GM23248 (cell line): ENCODE data around the gene FNDC7.

Source experiments
- EZH2 ChIP-seq: fragments of 200-600 bp; sonication (generic); IDR thresholded peaks from 2 replicates; pipeline ENCODE4 v1.6.1; 2018; ENCODE audit warnings: antibody characterized with exemption, mild to moderate bottlenecking; ENCODE audit not compliant: insufficient read depth, poor library complexity, severe bottlenecking
- EZH2phosphoT487 ChIP-seq: fragments of 200-600 bp; sonication (generic); IDR thresholded peaks from 2 replicates; pipeline ENCODE4 v1.6.1; 2018; ENCODE audit warnings: antibody characterized with exemption, moderate library complexity, mild to moderate bottlenecking, low read depth; ENCODE audit not compliant: insufficient read depth

DNA sequence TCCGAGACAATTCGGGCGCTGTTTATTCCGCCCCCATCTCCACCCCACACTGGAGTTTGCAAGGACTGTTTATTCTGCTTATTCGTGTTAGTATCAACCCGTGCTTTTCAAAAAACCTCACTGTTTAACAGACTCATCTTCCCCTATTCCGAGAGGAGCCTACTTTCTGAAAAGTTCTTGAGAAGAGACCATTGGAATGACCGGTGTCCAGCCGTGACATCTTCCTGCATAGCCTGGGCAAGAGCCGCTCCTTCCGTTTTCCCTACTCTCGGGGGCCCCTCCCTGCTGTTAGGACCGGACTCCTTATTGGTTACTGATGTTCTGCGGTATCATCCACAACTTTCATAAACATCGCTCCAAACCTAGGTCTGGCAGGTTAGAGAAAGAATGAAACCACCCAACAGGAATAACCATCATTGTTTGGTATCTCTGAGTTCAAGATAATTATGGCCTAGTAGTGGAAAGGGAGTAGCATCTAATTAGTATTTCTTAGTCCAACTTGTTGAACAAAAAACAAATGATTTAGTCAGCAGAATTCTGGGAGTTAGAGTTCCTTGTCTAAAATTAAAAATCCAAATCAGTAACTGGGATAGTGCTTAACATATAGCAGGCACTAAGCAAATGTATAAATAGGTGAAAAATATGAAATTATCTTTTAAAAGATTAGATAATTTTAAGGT is 34.6 kb downstream of the FNDC7 start:
- TF ChIP-seq EZH2 (no peak), EZH2phosphoT487 (no peak)
